ENCODE measurements around the gene HTR1A. TPM values are rescaled to one million over a fixed set of nuclear protein-coding genes. Genes with fewer than 3 reads are reported as not detected.

Gene HTR1A
- total RNA-seq, 1 donor from 2014 or later = not detected

DNA sequence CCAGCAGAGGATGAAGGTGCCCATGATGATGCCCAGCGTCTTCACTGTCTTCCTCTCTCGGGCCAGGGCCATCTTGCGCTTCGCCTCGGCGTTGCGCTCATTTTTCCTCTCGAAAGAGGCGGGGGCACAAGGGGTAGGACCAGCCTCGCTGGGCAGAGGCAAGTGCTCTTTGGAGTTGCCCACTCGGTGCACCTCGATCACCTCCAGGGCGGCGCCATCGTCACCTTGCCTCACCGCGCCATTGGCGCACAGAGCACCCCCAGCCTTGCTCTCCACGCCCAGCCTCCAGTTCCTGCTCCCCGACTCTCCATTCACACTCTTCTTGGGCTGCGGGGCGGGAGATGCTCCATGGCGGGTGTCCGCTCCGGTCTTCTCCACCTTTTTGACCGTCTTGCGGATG is 1.6 kb downstream of the HTR1A start:
- peaks cover 42% of the 10 kb centered on the region for H3K4me1 ChIP-seq
- H3K9me3 ChIP-seq (ENCODE audit: low read depth) = no peaks in the 10 kb centered on the region
- no peaks in the 10 kb centered on the region for H3K36me3 ChIP-seq
- DNase-seq (ENCODE audit: low spot score) = no peak
- peaks cover 8% of the 10 kb centered on the region for H4K20me1 ChIP-seq (ENCODE audit: low read depth)
- Mint-ChIP-seq H3K4me1 (peaks cover 17% of the 10 kb centered on the region), H3K4me3 (peak overlapping the region; percentile 14), H3K36me3 (no peaks in the 10 kb centered on the region), H3K27ac (no peak overlapping the region), H3K9me3 (peaks cover 9% of the 10 kb centered on the region), H3K27me3 (ENCODE audit: insufficient read depth, low read depth) (peaks cover 28% of the 10 kb centered on the region)
- no peak overlapping the region for H2AFZ ChIP-seq (replicated peaks)
- TF ChIP-seq EZH2phosphoT487 (IDR thresholded peaks at IDR 0.05) = no peak
- TF ChIP-seq EZH2 (IDR thresholded peaks at IDR 0.05) = no peak
- TF ChIP-seq, protein P1, sequence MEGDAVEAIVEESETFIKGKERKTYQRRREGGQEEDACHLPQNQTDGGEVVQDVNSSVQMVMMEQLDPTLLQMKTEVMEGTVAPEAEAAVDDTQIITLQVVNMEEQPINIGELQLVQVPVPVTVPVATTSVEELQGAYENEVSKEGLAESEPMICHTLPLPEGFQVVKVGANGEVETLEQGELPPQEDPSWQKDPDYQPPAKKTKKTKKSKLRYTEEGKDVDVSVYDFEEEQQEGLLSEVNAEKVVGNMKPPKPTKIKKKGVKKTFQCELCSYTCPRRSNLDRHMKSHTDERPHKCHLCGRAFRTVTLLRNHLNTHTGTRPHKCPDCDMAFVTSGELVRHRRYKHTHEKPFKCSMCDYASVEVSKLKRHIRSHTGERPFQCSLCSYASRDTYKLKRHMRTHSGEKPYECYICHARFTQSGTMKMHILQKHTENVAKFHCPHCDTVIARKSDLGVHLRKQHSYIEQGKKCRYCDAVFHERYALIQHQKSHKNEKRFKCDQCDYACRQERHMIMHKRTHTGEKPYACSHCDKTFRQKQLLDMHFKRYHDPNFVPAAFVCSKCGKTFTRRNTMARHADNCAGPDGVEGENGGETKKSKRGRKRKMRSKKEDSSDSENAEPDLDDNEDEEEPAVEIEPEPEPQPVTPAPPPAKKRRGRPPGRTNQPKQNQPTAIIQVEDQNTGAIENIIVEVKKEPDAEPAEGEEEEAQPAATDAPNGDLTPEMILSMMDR (IDR thresholded peaks at IDR 0.05) = no peak
- no peak overlapping the region for H3K9ac ChIP-seq
- H3K79me2 ChIP-seq (ENCODE audit: low read depth) = no peaks in the 10 kb centered on the region
- no peak overlapping the region for H3K4me3 ChIP-seq
- H3K4me2 ChIP-seq = no peak overlapping the region
- H3F3A ChIP-seq (ENCODE audit: low read depth) = peaks cover 54% of the 10 kb centered on the region
- H3K27ac ChIP-seq = no peak overlapping the region
- H3K27me3 ChIP-seq = peaks cover 36% of the 10 kb centered on the region

DNA sequence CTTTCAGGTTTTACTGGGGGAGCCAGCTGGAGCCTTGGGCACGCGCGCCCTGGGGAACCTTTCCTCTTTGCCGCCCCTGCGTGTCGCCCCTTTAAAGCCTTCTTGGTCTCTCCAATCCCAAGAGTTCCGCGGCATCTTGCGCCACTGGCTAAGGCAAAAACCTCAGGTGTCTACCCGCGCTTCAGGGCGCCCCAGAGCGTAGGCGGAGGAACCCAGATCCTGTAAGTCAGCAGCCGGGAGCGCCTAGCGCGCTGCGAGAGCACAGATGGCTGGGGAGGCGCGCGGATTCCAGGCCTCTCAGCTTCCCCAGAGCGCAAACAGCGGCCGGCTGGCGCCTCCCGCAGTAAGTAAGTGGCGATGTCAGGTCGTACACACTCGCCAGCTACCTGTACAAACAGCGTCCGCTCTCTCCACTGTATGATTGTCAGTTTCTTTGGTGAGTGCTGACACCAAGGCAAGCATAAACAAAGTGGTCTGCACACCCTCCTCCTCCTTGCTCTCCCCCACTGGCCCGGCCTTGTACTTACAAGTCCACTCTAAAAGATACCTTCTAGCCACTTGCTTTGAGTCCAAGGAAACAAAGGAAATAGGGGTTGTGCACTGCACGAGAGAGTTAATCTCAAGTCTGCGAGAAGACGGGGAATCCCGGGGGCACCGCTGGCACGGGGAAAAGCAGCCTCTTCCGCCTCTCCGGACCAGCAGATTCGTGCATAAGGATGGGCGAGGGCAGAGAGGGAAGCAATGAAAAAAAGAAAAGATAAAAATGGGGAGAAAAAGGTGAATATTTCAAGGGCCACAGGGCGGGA is 2.9 kb downstream of the HTR1A start:
- Histone ChIP-seq H2AFZ (replicated peaks) (peak overlapping the region; percentile 75), H4K20me1 (ENCODE audit: low read depth) (peaks cover 8% of the 10 kb centered on the region), H3F3A (ENCODE audit: low read depth) (peaks cover 54% of the 10 kb centered on the region), H3K27me3 (peaks cover 36% of the 10 kb centered on the region), H3K36me3 (no peaks in the 10 kb centered on the region), H3K79me2 (ENCODE audit: low read depth) (no peaks in the 10 kb centered on the region), H3K4me1 (peaks cover 49% of the 10 kb centered on the region), H3K4me2 (peak overlapping the region; percentile 85), H3K4me3 (peak overlapping the region; percentile 56), H3K9ac (no peak overlapping the region), H3K9me3 (ENCODE audit: low read depth) (no peaks in the 10 kb centered on the region), H3K27ac (peak overlapping the region; percentile 14)
- peak overlapping the region; percentile 80 for H3K4me3 Mint-ChIP-seq
- H3K4me1 Mint-ChIP-seq = peaks cover 17% of the 10 kb centered on the region
- peaks cover 9% of the 10 kb centered on the region for H3K9me3 Mint-ChIP-seq
- TF ChIP-seq, protein P1 (IDR thresholded peaks at IDR 0.05) = peak; percentile 82
- TF ChIP-seq EZH2phosphoT487 (IDR thresholded peaks at IDR 0.05) = no peak
- TF ChIP-seq EZH2 (IDR thresholded peaks at IDR 0.05) = peak; percentile 61
- peak; percentile 94 for DNase-seq (ENCODE audit: low spot score)
- peaks cover 28% of the 10 kb centered on the region for H3K27me3 Mint-ChIP-seq (ENCODE audit: insufficient read depth, low read depth)
- H3K27ac Mint-ChIP-seq = no peak overlapping the region
- no peaks in the 10 kb centered on the region for H3K36me3 Mint-ChIP-seq

DNA sequence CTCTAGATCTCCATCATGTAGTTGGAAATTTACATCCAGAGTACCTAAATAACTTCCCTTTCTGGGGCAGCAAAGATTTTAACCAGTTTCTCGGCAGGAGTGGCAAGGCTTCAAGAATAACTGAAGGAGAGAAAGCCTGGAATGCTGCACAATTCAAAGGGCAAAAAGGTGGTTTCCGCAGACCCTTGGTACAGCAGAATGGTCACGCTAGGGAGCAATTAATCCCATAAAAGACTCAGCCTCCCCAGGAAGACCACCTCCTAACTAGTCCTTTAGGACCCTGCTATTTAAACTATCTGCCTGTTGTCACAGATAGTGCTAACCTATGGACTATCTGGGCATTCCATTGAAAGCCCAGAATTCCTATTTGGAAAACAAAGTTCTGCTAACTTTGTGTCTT is 3.6 kb downstream of the HTR1A start:
- H3K27ac ChIP-seq = peak overlapping the region; percentile 14
- peaks cover 9% of the 10 kb centered on the region for H3K9me3 Mint-ChIP-seq
- peaks cover 36% of the 10 kb centered on the region for H3K27me3 ChIP-seq
- no peak overlapping the region for H3K27ac Mint-ChIP-seq
- peak overlapping the region; percentile 75 for H2AFZ ChIP-seq (replicated peaks)
- H3K4me2 ChIP-seq = peak overlapping the region; percentile 85
- H3K27me3 Mint-ChIP-seq (ENCODE audit: insufficient read depth, low read depth) = peaks cover 28% of the 10 kb centered on the region
- peaks cover 17% of the 10 kb centered on the region for H3K4me1 Mint-ChIP-seq
- peaks cover 8% of the 10 kb centered on the region for H4K20me1 ChIP-seq (ENCODE audit: low read depth)
- no peaks in the 10 kb centered on the region for H3K9me3 ChIP-seq (ENCODE audit: low read depth)
- no peaks in the 10 kb centered on the region for H3K36me3 ChIP-seq
- H3K79me2 ChIP-seq (ENCODE audit: low read depth) = no peaks in the 10 kb centered on the region
- peak overlapping the region; percentile 56 for H3K4me3 ChIP-seq
- H3K4me1 ChIP-seq = peaks cover 49% of the 10 kb centered on the region
- peak; percentile 65 for DNase-seq (ENCODE audit: low spot score)
- H3K36me3 Mint-ChIP-seq = no peaks in the 10 kb centered on the region
- TF ChIP-seq, protein P1 (IDR thresholded peaks at IDR 0.05) = no peak
- TF ChIP-seq EZH2 (IDR thresholded peaks at IDR 0.05) (no peak), EZH2phosphoT487 (IDR thresholded peaks at IDR 0.05) (no peak)
- no peak overlapping the region for H3K9ac ChIP-seq
- peaks cover 54% of the 10 kb centered on the region for H3F3A ChIP-seq (ENCODE audit: low read depth)
- peak overlapping the region; percentile 80 for H3K4me3 Mint-ChIP-seq
